Activated B cell treated with CpG ODN at 0.5 μM for 24 hours (primary cell): ENCODE measurements around the gene LEKR1. TPM values are rescaled to one million over a fixed set of nuclear protein-coding genes. Genes with fewer than 3 reads are reported as not detected.

Source experiments
- ATAC-seq: fragments of 200-7000 bp; cut with Tn5 transposase; one replicate; pipeline ENCODE4 v1.10.0; 2021; ENCODE audit warnings: low read depth, mild to moderate bottlenecking, moderate library complexity
- CTCF ChIA-PET: fragments of 350-600 bp; sonication (Branson Sonifier 250); formaldehyde crosslinking; loops from one replicate; lab custom pipeline; 2021; ENCODE audit warnings: antibody characterized with exemption; lab: Charles Lee
- POLR2A ChIA-PET: fragments of 350-600 bp; sonication (Branson Sonifier 250); formaldehyde crosslinking; loops from one replicate; lab custom pipeline; 2021; ENCODE audit warnings: antibody characterized with exemption; lab: Charles Lee
- DNase-seq: peaks from one replicate; pipeline ENCODE4 v3.0.0; 2022
- H3K27ac Mint-ChIP-seq: one replicate; pipeline ENCODE4 v1.8.0; 2020; ENCODE audit warnings: mixed read lengths
- H3K27me3 Mint-ChIP-seq: one replicate; pipeline ENCODE4 v1.8.0; 2021; ENCODE audit warnings: mixed read lengths
- H3K36me3 Mint-ChIP-seq: one replicate; pipeline ENCODE4 v1.8.0; 2021; ENCODE audit warnings: low read depth, mixed read lengths
- H3K4me1 Mint-ChIP-seq: one replicate; pipeline ENCODE4 v1.8.0; 2021; ENCODE audit warnings: mixed read lengths
- H3K4me3 Mint-ChIP-seq: one replicate; pipeline ENCODE4 v1.8.0; 2020; ENCODE audit warnings: mild to moderate bottlenecking, mixed read lengths
- H3K9me3 Mint-ChIP-seq: one replicate; pipeline ENCODE4 v1.8.0; 2020; ENCODE audit warnings: mixed read lengths
- CTCF ChIP-seq: fragments of 200-600 bp; IDR thresholded peaks from one replicate; pipeline ENCODE4 v1.8.0; 2022; ENCODE audit warnings: antibody characterized with exemption, mild to moderate bottlenecking
- intact Hi-C: fragments of 100-400 bp; cut with micrococcal nuclease; formaldehyde crosslinking; loops from one replicate; pipeline ENCODE4 v1.15.1; 2024
- total RNA-seq: library from RNA; stranded (reverse); gene quantifications from 2 replicates; pipeline ENCODE4 v1.2.3, GENCODE V29; 2022

LEKR1 gene
- total RNA-seq, 1 donor from 2014 or later = 2.8 TPM

GRCh38 chr3:156987946-156988345 is 161.8 kb downstream of the LEKR1 start:
- Mint-ChIP-seq H3K27ac (no peak overlapping the region), H3K4me3 (no peak overlapping the region), H3K27me3 (no peaks in the 10 kb centered on the region), H3K9me3 (peaks cover 7% of the 10 kb centered on the region), H3K36me3 (no peaks in the 10 kb centered on the region), H3K4me1 (peaks cover 6% of the 10 kb centered on the region)
- CTCF ChIA-PET = no interaction called here
- no peak for TF ChIP-seq CTCF
- DNase-seq (no peak), ATAC-seq (no peak)
- intact Hi-C loops = no loop called here
- POLR2A ChIA-PET = no interaction called here

- no peak for TF ChIP-seq CTCF
- H3K4me3 Mint-ChIP-seq = no peak overlapping the region
- H3K4me1 Mint-ChIP-seq = no peaks in the 10 kb centered on the region
- no peaks in the 10 kb centered on the region for H3K9me3 Mint-ChIP-seq
- H3K27me3 Mint-ChIP-seq = no peaks in the 10 kb centered on the region
- POLR2A ChIA-PET = no interaction called here
- no peak for ATAC-seq
- DNase-seq = no peak
- intact Hi-C loops = no loop called here
- no peaks in the 10 kb centered on the region for H3K36me3 Mint-ChIP-seq
- CTCF ChIA-PET = interaction anchor here (1.4 kb wide), 1 partner anchor 15 kb away, joined by 3 read pairs; no protein-coding TSS in a partner anchor
- H3K27ac Mint-ChIP-seq = no peak overlapping the region
Observed at GRCh38 chr3:156997351-156997750, 171.2 kb downstream of the LEKR1 start.

- TF ChIP-seq CTCF = no peak
- intact Hi-C loops = no loop called here
- no peak overlapping the region for H3K4me3 Mint-ChIP-seq
- no peaks in the 10 kb centered on the region for H3K36me3 Mint-ChIP-seq
- DNase-seq = no peak
- peaks cover 4% of the 10 kb centered on the region for H3K9me3 Mint-ChIP-seq
- ATAC-seq = no peak
- no peak overlapping the region for H3K27ac Mint-ChIP-seq
- H3K4me1 Mint-ChIP-seq = no peaks in the 10 kb centered on the region
- POLR2A ChIA-PET = no interaction called here
- H3K27me3 Mint-ChIP-seq = peaks cover 6% of the 10 kb centered on the region
- CTCF ChIA-PET = no interaction called here
Observed at GRCh38 chr3:157001221-157001957, 175.2 kb downstream of the LEKR1 start.

- intact Hi-C loops = no loop called here
- ATAC-seq = no peak
- Mint-ChIP-seq H3K27me3 (no peaks in the 10 kb centered on the region), H3K36me3 (no peaks in the 10 kb centered on the region), H3K4me3 (no peak overlapping the region), H3K4me1 (no peaks in the 10 kb centered on the region), H3K27ac (no peak overlapping the region), H3K9me3 (no peaks in the 10 kb centered on the region)
- ChIA-PET POLR2A (no interaction called here), CTCF (no interaction called here)
- no peak for TF ChIP-seq CTCF
- no peak for DNase-seq
Observed at GRCh38 chr3:157021679-157022078, 195.5 kb downstream of the LEKR1 start.

GRCh38 chr3:157023226-157023625 is 197.1 kb downstream of the LEKR1 start:
- ChIA-PET CTCF (no interaction called here), POLR2A (no interaction called here)
- Mint-ChIP-seq H3K4me3 (no peak overlapping the region), H3K9me3 (no peaks in the 10 kb centered on the region), H3K27me3 (no peaks in the 10 kb centered on the region), H3K4me1 (peaks cover 3% of the 10 kb centered on the region), H3K27ac (no peak overlapping the region), H3K36me3 (no peaks in the 10 kb centered on the region)
- DNase-seq (no peak), ATAC-seq (no peak)
- intact Hi-C loops = no loop called here
- no peak for TF ChIP-seq CTCF
